Measurements from ENCODE around the gene ITPK1.

ITPK1 gene

GRCh38 chr14:93068711-93069110, 47.0 kb downstream of the ITPK1 start:
- no peak overlapping the region for H3K27ac ChIP-seq (ENCODE audit: low read depth, low read length)
- no peak overlapping the region for H3K56ac ChIP-seq (ENCODE audit: low read length)
- no peak overlapping the region for H4K5ac ChIP-seq (ENCODE audit: low read length)
- no peak overlapping the region for H3K4ac ChIP-seq (ENCODE audit: low read depth, low read length)
- H3K79me1 ChIP-seq (ENCODE audit: low read length), result no peaks in the 10 kb centered on the region
- no peak overlapping the region for H2BK120ac ChIP-seq (ENCODE audit: low read depth, low read length)
- WGBS (ENCODE audit: extremely low coverage, insufficient coverage, low lambda C conversion rate), result no CpG with 5 or more reads among the region's 8 CpGs
- H3K9ac ChIP-seq (ENCODE audit: low read length), result no peak overlapping the region
- no peak overlapping the region for H3K4me3 ChIP-seq (ENCODE audit: low read length)
- H3K23ac ChIP-seq (ENCODE audit: low read length), result no peak overlapping the region
- no peak for DNase-seq
- H3K27me3 ChIP-seq (ENCODE audit: insufficient read depth, low read length, poor library complexity), result no peaks in the 10 kb centered on the region
- no peaks in the 10 kb centered on the region for H3K79me2 ChIP-seq (ENCODE audit: control insufficient read depth, insufficient read depth, low read length)
- no peak overlapping the region for H2AK5ac ChIP-seq (ENCODE audit: low read length)
- H3K4me1 ChIP-seq (ENCODE audit: control insufficient read depth, low read depth, low read length), result no peaks in the 10 kb centered on the region
- no peak overlapping the region for H2BK15ac ChIP-seq (replicated peaks; ENCODE audit: low read depth)
- no peak overlapping the region for H4K8ac ChIP-seq (ENCODE audit: low read depth, low read length)
- H3K4me2 ChIP-seq (ENCODE audit: low read length), result no peak overlapping the region
- H3K36me3 ChIP-seq (ENCODE audit: control insufficient read depth, insufficient read depth, low read length), result no peaks in the 10 kb centered on the region
- H3K18ac ChIP-seq (ENCODE audit: low read length), result no peak overlapping the region
- no peak overlapping the region for H2BK5ac ChIP-seq (ENCODE audit: low read length)

GRCh38 chr14:93067088-93067487, 48.6 kb downstream of the ITPK1 start:
- Histone ChIP-seq H4K5ac (ENCODE audit: low read length) (no peak overlapping the region), H3K4me3 (ENCODE audit: low read length) (no peak overlapping the region), H2AK5ac (ENCODE audit: low read length) (no peak overlapping the region), H3K27ac (ENCODE audit: low read depth, low read length) (no peak overlapping the region), H4K8ac (ENCODE audit: low read depth, low read length) (no peak overlapping the region), H3K4ac (ENCODE audit: low read depth, low read length) (no peak overlapping the region), H3K79me1 (ENCODE audit: low read length) (no peaks in the 10 kb centered on the region), H3K23ac (ENCODE audit: low read length) (no peak overlapping the region), H3K4me1 (ENCODE audit: control insufficient read depth, low read depth, low read length) (no peaks in the 10 kb centered on the region), H3K4me2 (ENCODE audit: low read length) (no peak overlapping the region), H3K9ac (ENCODE audit: low read length) (no peak overlapping the region), H3K36me3 (ENCODE audit: control insufficient read depth, insufficient read depth, low read length) (no peaks in the 10 kb centered on the region), H2BK15ac (replicated peaks; ENCODE audit: low read depth) (no peak overlapping the region), H2BK120ac (ENCODE audit: low read depth, low read length) (no peak overlapping the region), H2BK5ac (ENCODE audit: low read length) (no peak overlapping the region), H3K56ac (ENCODE audit: low read length) (no peak overlapping the region), H3K18ac (ENCODE audit: low read length) (no peak overlapping the region), H3K27me3 (ENCODE audit: insufficient read depth, low read length, poor library complexity) (no peaks in the 10 kb centered on the region), H3K79me2 (ENCODE audit: control insufficient read depth, insufficient read depth, low read length) (no peaks in the 10 kb centered on the region)
- DNase-seq, result no peak
- no CpG with 5 or more reads among the region's 5 CpGs for WGBS (ENCODE audit: extremely low coverage, insufficient coverage, low lambda C conversion rate)

GRCh38 chr14:93065272-93065730, 50.4 kb downstream of the ITPK1 start:
- no peak overlapping the region for H2BK15ac ChIP-seq (replicated peaks; ENCODE audit: low read depth)
- no peak overlapping the region for H3K27ac ChIP-seq (ENCODE audit: low read depth, low read length)
- no peak overlapping the region for H3K9ac ChIP-seq (ENCODE audit: low read length)
- H2BK5ac ChIP-seq (ENCODE audit: low read length), result no peak overlapping the region
- no peak overlapping the region for H2BK120ac ChIP-seq (ENCODE audit: low read depth, low read length)
- DNase-seq, result no peak
- no CpG with 5 or more reads among the region's 2 CpGs for WGBS (ENCODE audit: extremely low coverage, insufficient coverage, low lambda C conversion rate)
- no peak overlapping the region for H3K4me2 ChIP-seq (ENCODE audit: low read length)
- H3K4ac ChIP-seq (ENCODE audit: low read depth, low read length), result no peak overlapping the region
- no peaks in the 10 kb centered on the region for H3K79me1 ChIP-seq (ENCODE audit: low read length)
- H3K36me3 ChIP-seq (ENCODE audit: control insufficient read depth, insufficient read depth, low read length), result no peaks in the 10 kb centered on the region
- no peaks in the 10 kb centered on the region for H3K4me1 ChIP-seq (ENCODE audit: control insufficient read depth, low read depth, low read length)
- no peak overlapping the region for H3K23ac ChIP-seq (ENCODE audit: low read length)
- H3K56ac ChIP-seq (ENCODE audit: low read length), result no peak overlapping the region
- H3K27me3 ChIP-seq (ENCODE audit: insufficient read depth, low read length, poor library complexity), result no peaks in the 10 kb centered on the region
- no peak overlapping the region for H4K8ac ChIP-seq (ENCODE audit: low read depth, low read length)
- no peak overlapping the region for H2AK5ac ChIP-seq (ENCODE audit: low read length)
- H3K18ac ChIP-seq (ENCODE audit: low read length), result no peak overlapping the region
- H3K79me2 ChIP-seq (ENCODE audit: control insufficient read depth, insufficient read depth, low read length), result no peaks in the 10 kb centered on the region
- no peak overlapping the region for H4K5ac ChIP-seq (ENCODE audit: low read length)
- H3K4me3 ChIP-seq (ENCODE audit: low read length), result no peak overlapping the region

GRCh38 chr14:93064411-93065271, 51.1 kb downstream of the ITPK1 start:
- Histone ChIP-seq H3K4me1 (ENCODE audit: control insufficient read depth, low read depth, low read length) (no peaks in the 10 kb centered on the region), H3K27me3 (ENCODE audit: insufficient read depth, low read length, poor library complexity) (no peaks in the 10 kb centered on the region), H3K79me2 (ENCODE audit: control insufficient read depth, insufficient read depth, low read length) (no peaks in the 10 kb centered on the region), H2BK120ac (ENCODE audit: low read depth, low read length) (no peak overlapping the region), H3K36me3 (ENCODE audit: control insufficient read depth, insufficient read depth, low read length) (no peaks in the 10 kb centered on the region), H4K5ac (ENCODE audit: low read length) (no peak overlapping the region), H3K4ac (ENCODE audit: low read depth, low read length) (no peak overlapping the region), H3K9ac (ENCODE audit: low read length) (no peak overlapping the region), H2BK15ac (replicated peaks; ENCODE audit: low read depth) (no peak overlapping the region), H3K18ac (ENCODE audit: low read length) (no peak overlapping the region), H3K79me1 (ENCODE audit: low read length) (no peaks in the 10 kb centered on the region), H2BK5ac (ENCODE audit: low read length) (no peak overlapping the region), H3K27ac (ENCODE audit: low read depth, low read length) (no peak overlapping the region), H4K8ac (ENCODE audit: low read depth, low read length) (no peak overlapping the region), H2AK5ac (ENCODE audit: low read length) (no peak overlapping the region), H3K4me3 (ENCODE audit: low read length) (no peak overlapping the region), H3K23ac (ENCODE audit: low read length) (no peak overlapping the region), H3K56ac (ENCODE audit: low read length) (no peak overlapping the region), H3K4me2 (ENCODE audit: low read length) (no peak overlapping the region)
- no peak for DNase-seq
- whole genome bisulfite sequencing (ENCODE audit: extremely low coverage, insufficient coverage, low lambda C conversion rate), result no CpG with 5 or more reads among the region's 10 CpGs

- Histone ChIP-seq H3K4ac (ENCODE audit: low read depth, low read length) (no peak overlapping the region), H3K4me3 (ENCODE audit: low read length) (no peak overlapping the region), H4K5ac (ENCODE audit: low read length) (no peak overlapping the region)
Observed at GRCh38 chr14:93063393-93063792, 52.3 kb downstream of the ITPK1 start.

GRCh38 chr14:93062890-93063289, 52.8 kb downstream of the ITPK1 start:
- H3K9ac ChIP-seq (ENCODE audit: low read length), result no peak overlapping the region
- no peaks in the 10 kb centered on the region for H3K79me2 ChIP-seq (ENCODE audit: control insufficient read depth, insufficient read depth, low read length)
- no peak overlapping the region for H2BK5ac ChIP-seq (ENCODE audit: low read length)
- H3K27ac ChIP-seq (ENCODE audit: low read depth, low read length), result no peak overlapping the region
- no peak overlapping the region for H2BK15ac ChIP-seq (replicated peaks; ENCODE audit: low read depth)
- no peaks in the 10 kb centered on the region for H3K79me1 ChIP-seq (ENCODE audit: low read length)
- no peak overlapping the region for H3K18ac ChIP-seq (ENCODE audit: low read length)
- H2AK5ac ChIP-seq (ENCODE audit: low read length), result no peak overlapping the region
- no peaks in the 10 kb centered on the region for H3K36me3 ChIP-seq (ENCODE audit: control insufficient read depth, insufficient read depth, low read length)
- no peak overlapping the region for H3K23ac ChIP-seq (ENCODE audit: low read length)
- no peaks in the 10 kb centered on the region for H3K27me3 ChIP-seq (ENCODE audit: insufficient read depth, low read length, poor library complexity)
- H3K4me2 ChIP-seq (ENCODE audit: low read length), result no peak overlapping the region
- H2BK120ac ChIP-seq (ENCODE audit: low read depth, low read length), result no peak overlapping the region
- no peak overlapping the region for H3K4ac ChIP-seq (ENCODE audit: low read depth, low read length)
- no peak overlapping the region for H3K4me3 ChIP-seq (ENCODE audit: low read length)
- DNase-seq, result no peak
- no peak overlapping the region for H4K5ac ChIP-seq (ENCODE audit: low read length)
- no peak overlapping the region for H4K8ac ChIP-seq (ENCODE audit: low read depth, low read length)
- no CpG with 5 or more reads among the region's 10 CpGs for WGBS (ENCODE audit: extremely low coverage, insufficient coverage, low lambda C conversion rate)
- H3K4me1 ChIP-seq (ENCODE audit: control insufficient read depth, low read depth, low read length), result no peaks in the 10 kb centered on the region
- no peak overlapping the region for H3K56ac ChIP-seq (ENCODE audit: low read length)

More at GRCh38 chr14:93063393-93063792, 52.3 kb downstream of the ITPK1 start:
- no peak overlapping the region for H3K23ac ChIP-seq (ENCODE audit: low read length)
- no peaks in the 10 kb centered on the region for H3K79me2 ChIP-seq (ENCODE audit: control insufficient read depth, insufficient read depth, low read length)
- H3K18ac ChIP-seq (ENCODE audit: low read length), result no peak overlapping the region
- no peak overlapping the region for H3K9ac ChIP-seq (ENCODE audit: low read length)
- H3K79me1 ChIP-seq (ENCODE audit: low read length), result no peaks in the 10 kb centered on the region
- H2BK5ac ChIP-seq (ENCODE audit: low read length), result no peak overlapping the region
- no peaks in the 10 kb centered on the region for H3K36me3 ChIP-seq (ENCODE audit: control insufficient read depth, insufficient read depth, low read length)
- no peaks in the 10 kb centered on the region for H3K27me3 ChIP-seq (ENCODE audit: insufficient read depth, low read length, poor library complexity)
- H3K4me2 ChIP-seq (ENCODE audit: low read length), result no peak overlapping the region
- no peak overlapping the region for H2BK120ac ChIP-seq (ENCODE audit: low read depth, low read length)
- H4K8ac ChIP-seq (ENCODE audit: low read depth, low read length), result no peak overlapping the region
- no peak overlapping the region for H2BK15ac ChIP-seq (replicated peaks; ENCODE audit: low read depth)
- H2AK5ac ChIP-seq (ENCODE audit: low read length), result no peak overlapping the region
- H3K27ac ChIP-seq (ENCODE audit: low read depth, low read length), result no peak overlapping the region
- WGBS (ENCODE audit: extremely low coverage, insufficient coverage, low lambda C conversion rate), result no CpG with 5 or more reads among the region's 5 CpGs
- no peak overlapping the region for H3K56ac ChIP-seq (ENCODE audit: low read length)
- no peak for DNase-seq
- H3K4me1 ChIP-seq (ENCODE audit: control insufficient read depth, low read depth, low read length), result no peaks in the 10 kb centered on the region
